ENCODE data around the gene ATP8B3.

DNA sequence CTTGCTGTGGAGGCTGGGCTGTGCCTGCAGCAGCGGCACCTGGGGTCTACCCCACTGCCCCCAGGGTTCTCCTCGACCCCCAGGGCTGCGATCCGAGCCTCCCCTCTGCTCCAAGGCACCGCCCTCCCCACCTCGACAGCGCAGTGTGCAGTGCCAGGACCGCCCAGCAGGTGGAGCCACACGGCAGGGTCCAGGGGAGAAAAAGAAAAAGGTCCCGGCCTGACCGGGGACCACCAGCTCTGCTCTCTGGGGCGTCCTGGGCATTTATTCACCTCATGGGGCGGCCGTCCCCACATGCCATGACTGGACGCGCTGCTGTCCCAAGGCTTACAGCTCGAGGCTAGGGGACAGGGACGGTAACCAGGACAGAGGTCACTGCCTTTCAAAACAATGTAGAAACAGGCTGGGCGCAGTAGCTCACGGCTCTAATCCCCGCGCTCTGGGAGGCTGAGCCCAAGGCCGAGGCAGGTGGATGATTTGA is 25.6 kb upstream of the ATP8B3 start:
- TF ChIP-seq, protein P1, sequence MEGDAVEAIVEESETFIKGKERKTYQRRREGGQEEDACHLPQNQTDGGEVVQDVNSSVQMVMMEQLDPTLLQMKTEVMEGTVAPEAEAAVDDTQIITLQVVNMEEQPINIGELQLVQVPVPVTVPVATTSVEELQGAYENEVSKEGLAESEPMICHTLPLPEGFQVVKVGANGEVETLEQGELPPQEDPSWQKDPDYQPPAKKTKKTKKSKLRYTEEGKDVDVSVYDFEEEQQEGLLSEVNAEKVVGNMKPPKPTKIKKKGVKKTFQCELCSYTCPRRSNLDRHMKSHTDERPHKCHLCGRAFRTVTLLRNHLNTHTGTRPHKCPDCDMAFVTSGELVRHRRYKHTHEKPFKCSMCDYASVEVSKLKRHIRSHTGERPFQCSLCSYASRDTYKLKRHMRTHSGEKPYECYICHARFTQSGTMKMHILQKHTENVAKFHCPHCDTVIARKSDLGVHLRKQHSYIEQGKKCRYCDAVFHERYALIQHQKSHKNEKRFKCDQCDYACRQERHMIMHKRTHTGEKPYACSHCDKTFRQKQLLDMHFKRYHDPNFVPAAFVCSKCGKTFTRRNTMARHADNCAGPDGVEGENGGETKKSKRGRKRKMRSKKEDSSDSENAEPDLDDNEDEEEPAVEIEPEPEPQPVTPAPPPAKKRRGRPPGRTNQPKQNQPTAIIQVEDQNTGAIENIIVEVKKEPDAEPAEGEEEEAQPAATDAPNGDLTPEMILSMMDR (IDR thresholded peaks at IDR 0.05 in 8 of 11, conservative IDR thresholded peaks at IDR 0.05 in 3 of 11) = peak; percentile 72 to 96 (median 92)
- no peak for TF ChIP-seq POLR2A (IDR thresholded peaks at IDR 0.05)

All from spleen (tissue), 7 donors.